PC-9 (cell line): ENCODE results near the gene SORBS2.

Source experiments
- EZH2 ChIP-seq: fragments of 200-600 bp; sonication (generic); IDR thresholded peaks from 2 replicates; pipeline ENCODE4 v1.8.0; 2017; ENCODE audit warnings: antibody characterized with exemption, low read depth
- TF ChIP-seq, protein P1 (sequence below): fragments of 200-600 bp; sonication (generic); conservative IDR thresholded peaks from 2 replicates; pipeline ENCODE4 v1.6.1; 2017; ENCODE audit warnings: mixed run types, antibody characterized with exemption, mild to moderate bottlenecking, moderate library complexity

DNA sequence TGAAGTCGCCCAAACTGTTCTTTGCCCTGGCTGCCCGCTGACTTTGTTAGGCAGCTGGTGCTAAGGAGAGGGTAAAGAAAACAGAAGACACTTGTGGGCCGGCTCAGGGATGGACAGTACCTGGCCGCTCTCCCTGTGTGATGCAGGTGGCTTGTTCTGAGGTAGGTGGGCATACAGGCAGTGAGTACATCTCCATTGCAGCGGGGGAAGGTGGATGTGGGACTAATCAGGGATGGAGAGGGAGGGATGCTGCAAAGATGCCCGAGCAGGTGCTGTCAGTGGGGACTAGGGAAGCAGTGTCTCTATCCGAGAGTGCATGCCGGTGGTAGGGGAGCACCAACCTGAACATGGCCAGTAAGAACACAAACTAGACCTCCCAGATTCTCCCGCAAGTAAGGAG lies 67.0 kb downstream of the SORBS2 start:
- TF ChIP-seq EZH2, result no peak
- TF ChIP-seq, protein P1, sequence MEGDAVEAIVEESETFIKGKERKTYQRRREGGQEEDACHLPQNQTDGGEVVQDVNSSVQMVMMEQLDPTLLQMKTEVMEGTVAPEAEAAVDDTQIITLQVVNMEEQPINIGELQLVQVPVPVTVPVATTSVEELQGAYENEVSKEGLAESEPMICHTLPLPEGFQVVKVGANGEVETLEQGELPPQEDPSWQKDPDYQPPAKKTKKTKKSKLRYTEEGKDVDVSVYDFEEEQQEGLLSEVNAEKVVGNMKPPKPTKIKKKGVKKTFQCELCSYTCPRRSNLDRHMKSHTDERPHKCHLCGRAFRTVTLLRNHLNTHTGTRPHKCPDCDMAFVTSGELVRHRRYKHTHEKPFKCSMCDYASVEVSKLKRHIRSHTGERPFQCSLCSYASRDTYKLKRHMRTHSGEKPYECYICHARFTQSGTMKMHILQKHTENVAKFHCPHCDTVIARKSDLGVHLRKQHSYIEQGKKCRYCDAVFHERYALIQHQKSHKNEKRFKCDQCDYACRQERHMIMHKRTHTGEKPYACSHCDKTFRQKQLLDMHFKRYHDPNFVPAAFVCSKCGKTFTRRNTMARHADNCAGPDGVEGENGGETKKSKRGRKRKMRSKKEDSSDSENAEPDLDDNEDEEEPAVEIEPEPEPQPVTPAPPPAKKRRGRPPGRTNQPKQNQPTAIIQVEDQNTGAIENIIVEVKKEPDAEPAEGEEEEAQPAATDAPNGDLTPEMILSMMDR, result no peak
